Endothelial cell of umbilical vein (primary cell): Measurements from ENCODE around the gene KRTAP4-4. TPM values are rescaled to one million over a fixed set of nuclear protein-coding genes. Genes with fewer than 3 reads are reported as not detected.

Source experiments
- BruUV-seq: library from RNA; stranded (reverse); fragments of 400-500 nt; replicated peaks from 2 replicates; lab custom pipeline; 2021; lab: Mats Ljungman, UMichigan
- CTCF ChIA-PET: fragments of 300-600, 350-600 bp; sonication (Branson Sonifier 250); formaldehyde crosslinking; loops from one replicate; lab custom pipeline; 2021; ENCODE audit warnings: antibody characterized with exemption, inconsistent platforms; lab: Charles Lee
- POLR2A ChIA-PET: fragments of 300-600, 350-600 bp; sonication (Branson Sonifier 250); formaldehyde crosslinking; loops from one replicate; lab custom pipeline; 2021; ENCODE audit warnings: antibody characterized with exemption, inconsistent platforms; lab: Charles Lee
- DNase-seq: peaks from one replicate; pipeline ENCODE4 v3.0.0-alpha.2; 2011; ENCODE audit warnings: low read depth, low spot score
- FAIRE-seq: peaks from 2 replicates; lab custom pipeline; 2011; peaks lifted over from hg19 to GRCh38; lab: Jason Lieb, UNC
- H2AFZ ChIP-seq: 2 replicates; pipeline ENCODE4 v1.6.0; 2012; ENCODE audit warnings: low read depth, low read length, control low read depth, inconsistent platforms
- H3K27ac ChIP-seq: 2 replicates; pipeline ENCODE4 v1.5.1; 2011; ENCODE audit warnings: low read depth, mild to moderate bottlenecking, control low read depth, low read length, moderate library complexity; ENCODE audit not compliant: insufficient read depth
- H3K27me3 ChIP-seq, 2 experiments: 2 replicates each; pipeline versions ENCODE4 v1.6.0 to v1.6.1; 2011; ENCODE audit warnings: low read length in 2 of 2, mixed read lengths in 1 of 2; ENCODE audit not compliant: control insufficient read depth in 2 of 2, insufficient read depth in 2 of 2
- H3K36me3 ChIP-seq, 2 experiments: 2 replicates in 1 of 2; 3 replicates in 1 of 2; pipeline ENCODE4 v1.5.1; 2011; ENCODE audit warnings: low read length in 2 of 2, mild to moderate bottlenecking in 1 of 2, moderate library complexity in 1 of 2; ENCODE audit not compliant: control insufficient read depth in 2 of 2, insufficient read depth in 2 of 2; ENCODE audit errors: extremely low read depth in 1 of 2
- H3K4me1 ChIP-seq: 3 replicates; pipeline ENCODE4 v1.5.1; 2011; ENCODE audit warnings: mild to moderate bottlenecking, low read length; ENCODE audit not compliant: control insufficient read depth, insufficient read depth; ENCODE audit errors: extremely low read depth
- H3K4me2 ChIP-seq: 2 replicates; pipeline ENCODE4 v1.6.1; 2011; ENCODE audit warnings: low read length, control low read depth, mixed read lengths; ENCODE audit not compliant: insufficient read depth
- H3K4me3 ChIP-seq, 3 experiments: fragments of 200-600 bp in 1 of 3; sonication (generic), shearing (Covaris generic) in 1 of 3; replicated peaks in 1 of 3; 2 replicates each; pipeline ENCODE4 v1.5.1; 2011 to 2016; ENCODE audit warnings: control low read depth in 3 of 3, low read length in 3 of 3, mild to moderate bottlenecking in 2 of 3, inconsistent platforms in 1 of 3, low read depth in 1 of 3, moderate library complexity in 1 of 3; ENCODE audit not compliant: insufficient read depth in 1 of 3
- H3K79me2 ChIP-seq: 2 replicates; pipeline ENCODE4 v1.6.0; 2012; ENCODE audit warnings: low read length, inconsistent platforms; ENCODE audit not compliant: control insufficient read depth, insufficient read depth
- H3K9ac ChIP-seq: replicated peaks from 2 replicates; pipeline ENCODE3; 2011; ENCODE audit warnings: low read length, control low read depth; ENCODE audit not compliant: insufficient read depth; ENCODE audit errors: extremely low read depth
- H3K9me1 ChIP-seq: replicated peaks from 3 replicates; pipeline ENCODE4 v1.6.0; 2011; ENCODE audit warnings: mild to moderate bottlenecking, low read length; ENCODE audit not compliant: control insufficient read depth, insufficient read depth; ENCODE audit errors: extremely low read depth
- H3K9me3 ChIP-seq: replicated peaks from 2 replicates; pipeline ENCODE4 v1.5.1; 2012; ENCODE audit warnings: low read length, inconsistent platforms; ENCODE audit not compliant: control insufficient read depth, insufficient read depth
- H4K20me1 ChIP-seq: replicated peaks from 2 replicates; pipeline ENCODE3; 2011; ENCODE audit warnings: mild to moderate bottlenecking, low read length; ENCODE audit not compliant: control insufficient read depth, insufficient read depth; ENCODE audit errors: extremely low read depth
- CTCF ChIP-seq, 2 donors: IDR thresholded peaks; 1 replicate in 1 of 2; 2 replicates in 1 of 2; pipeline ENCODE4 v1.5.1; 2011; ENCODE audit warnings: low read length in 2 of 2, mild to moderate bottlenecking in 2 of 2, moderate library complexity in 2 of 2, control low read depth in 1 of 2, inconsistent platforms in 1 of 2, low read depth in 1 of 2; ENCODE audit not compliant: insufficient read depth in 1 of 2; ENCODE audit errors: extremely low read depth in 1 of 2
- EZH2 ChIP-seq: IDR thresholded peaks from 2 replicates; pipeline ENCODE4 v1.6.1; 2012; ENCODE audit warnings: borderline replicate concordance, low read depth, mild to moderate bottlenecking, moderate library complexity, low read length, inconsistent platforms; ENCODE audit not compliant: severe bottlenecking
- FOS ChIP-seq: IDR thresholded peaks from 2 replicates; pipeline ENCODE4 v1.6.1; 2011; ENCODE audit warnings: mild to moderate bottlenecking, low read length, moderate library complexity, borderline replicate concordance; ENCODE audit not compliant: insufficient read depth
- GATA2 ChIP-seq: IDR thresholded peaks from 2 replicates; pipeline ENCODE4 v1.7.0; 2011; ENCODE audit warnings: low read depth, mild to moderate bottlenecking, moderate library complexity, mixed read lengths, low read length; ENCODE audit not compliant: insufficient read length, insufficient read depth
- JUN ChIP-seq: IDR thresholded peaks from 2 replicates; pipeline ENCODE4 v1.6.1; 2011; ENCODE audit warnings: borderline replicate concordance, low read depth; ENCODE audit not compliant: insufficient read length, insufficient read depth
- MYC ChIP-seq: IDR thresholded peaks from one replicate; pipeline ENCODE4 v1.6.1; 2011; ENCODE audit warnings: mild to moderate bottlenecking, low read depth, low read length
- POLR2A ChIP-seq: IDR thresholded peaks from 2 replicates; pipeline ENCODE4 v1.6.1; 2012; ENCODE audit warnings: low read depth, mild to moderate bottlenecking, control low read depth, low read length
- POLR2AphosphoS5 ChIP-seq: IDR thresholded peaks from 2 replicates; pipeline ENCODE4 v1.6.1; 2012; ENCODE audit warnings: low read depth, mild to moderate bottlenecking, control low read depth, low read length, moderate library complexity; ENCODE audit not compliant: insufficient read depth
- dilution Hi-C: fragments of 300-500 bp; cut with MboI; formaldehyde crosslinking; loops from one replicate; pipeline ENCODE4 v1.15.0; 2019; ENCODE audit warnings: low sequenced_read_pairs; ENCODE audit not compliant: extremely low pct_ligation_motif_present
- intact Hi-C: fragments of 100-400 bp; cut with micrococcal nuclease; formaldehyde crosslinking; loops from one replicate; pipeline ENCODE4 v1.10.0; 2022
- polyA plus RNA-seq, 4 experiments: library from polyadenylated mRNA; depleted of rRNA in 3 of 4; stranded (reverse) in 3 of 4; unstranded in 1 of 4; fragments of >200 nt; gene quantifications; 2 replicates each; pipeline versions ENCODE4 v1.2.1 to v1.2.3, GENCODE V29; 2011 to 2012; ENCODE audit warnings: missing spikeins in 1 of 4
- total RNA-seq: library from RNA; stranded (reverse); gene quantifications from 2 replicates; pipeline ENCODE4 v1.2.3, GENCODE V29; 2021
- TF ChIP-seq, protein P1 (sequence below): IDR thresholded peaks from 2 replicates; pipeline ENCODE4 v1.6.1; 2011; ENCODE audit not compliant: insufficient read depth, insufficient read length

The KRTAP4-4 gene
- total and polyA plus RNA-seq, 2 donors (not counting 3 experiments of a cell fraction or from before 2014, with no cell fraction given) = not detected

DNA sequence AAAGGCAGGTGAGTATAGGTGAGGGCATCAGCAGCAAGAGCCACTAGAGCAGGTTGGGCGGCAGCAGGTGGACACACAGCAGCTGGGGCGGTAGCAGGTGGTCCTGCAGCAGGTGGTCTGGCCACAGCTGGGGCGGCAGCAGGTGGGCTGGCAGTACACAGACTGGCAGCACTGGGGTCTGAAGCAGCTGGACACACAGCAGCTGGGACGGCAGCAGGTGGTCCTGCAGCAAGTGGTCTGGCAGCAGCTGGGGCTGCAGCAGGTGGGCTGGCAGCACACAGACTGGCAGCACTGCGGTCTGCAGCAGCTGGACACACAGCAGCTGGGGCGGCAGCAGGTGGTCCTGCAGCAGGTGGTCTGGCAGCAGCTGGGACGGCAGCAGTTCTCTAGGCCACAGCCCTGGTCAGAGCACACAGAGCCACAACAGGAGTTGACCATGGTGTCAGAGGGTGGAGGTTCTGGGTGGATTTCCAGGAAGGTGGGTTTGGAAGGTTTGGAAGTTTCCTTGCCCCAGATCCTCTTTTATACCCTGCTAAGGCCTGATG, 17.3 kb upstream of the KRTAP4-4 start, which contains the start of gene KRTAP4-2:
KRTAP4-2 (minus strand) TSS at position 495 of the 545 bp plus-strand sequence; CDS start at position 438, 57 bp downstream.
- Histone ChIP-seq H3K4me2 (no peak within 1 kb of the TSS), H3K36me3 (no peaks in the 10 kb centered on the region), H3K27me3 (no peaks in the 10 kb centered on the region), H3K9ac (no peak within 1 kb of the TSS), H3K9me1 (no peaks in the 10 kb centered on the region), H3K79me2 (no peaks in the 10 kb centered on the region), H4K20me1 (no peaks in the 10 kb centered on the region), H2AFZ (no peak within 1 kb of the TSS), H3K9me3 (no peaks in the 10 kb centered on the region), H3K27ac (no peak within 1 kb of the TSS), H3K4me3 (no peak within 1 kb of the TSS), H3K4me1 (no peaks in the 10 kb centered on the region)
- intact Hi-C loops = no loop called here
- dilution Hi-C loops = no loop called here
- DNase-seq = no peak
- ChIA-PET CTCF (interaction anchor here (1.0 kb wide), 1 partner anchor 321 kb away, joined by 3 read pairs; no protein-coding TSS in a partner anchor), POLR2A (no interaction called here)
- TF ChIP-seq EZH2 = no peak
- TF ChIP-seq JUN = no peak
- TF ChIP-seq POLR2AphosphoS5 = no peak
- no peak for TF ChIP-seq FOS
- TF ChIP-seq, protein P1, sequence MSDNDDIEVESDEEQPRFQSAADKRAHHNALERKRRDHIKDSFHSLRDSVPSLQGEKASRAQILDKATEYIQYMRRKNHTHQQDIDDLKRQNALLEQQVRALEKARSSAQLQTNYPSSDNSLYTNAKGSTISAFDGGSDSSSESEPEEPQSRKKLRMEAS = no peak
- no peak for TF ChIP-seq POLR2A
- no peak for TF ChIP-seq GATA2
- no peak for TF ChIP-seq CTCF (IDR thresholded peaks at IDR 0.05; ENCODE audit: extremely low read depth in 1 of 2, insufficient read depth in 1 of 2, low read depth in 1 of 2, low read length in 2 of 2)
- no peak for TF ChIP-seq MYC
- FAIRE-seq = no peak
- no TSS peak for BruUV-seq
